Hippocampal formation (tissue), 2 donors: ENCODE results near the gene RPN1.
A peak's percentile ranks its signal among the peaks of the same experiment; 100 is the strongest.

Experiments used
- DNase-seq, 2 donors: peaks; one replicate each; lab custom pipeline; 2025; lab: John Stamatoyannopoulos, UW

RPN1 gene

DNA sequence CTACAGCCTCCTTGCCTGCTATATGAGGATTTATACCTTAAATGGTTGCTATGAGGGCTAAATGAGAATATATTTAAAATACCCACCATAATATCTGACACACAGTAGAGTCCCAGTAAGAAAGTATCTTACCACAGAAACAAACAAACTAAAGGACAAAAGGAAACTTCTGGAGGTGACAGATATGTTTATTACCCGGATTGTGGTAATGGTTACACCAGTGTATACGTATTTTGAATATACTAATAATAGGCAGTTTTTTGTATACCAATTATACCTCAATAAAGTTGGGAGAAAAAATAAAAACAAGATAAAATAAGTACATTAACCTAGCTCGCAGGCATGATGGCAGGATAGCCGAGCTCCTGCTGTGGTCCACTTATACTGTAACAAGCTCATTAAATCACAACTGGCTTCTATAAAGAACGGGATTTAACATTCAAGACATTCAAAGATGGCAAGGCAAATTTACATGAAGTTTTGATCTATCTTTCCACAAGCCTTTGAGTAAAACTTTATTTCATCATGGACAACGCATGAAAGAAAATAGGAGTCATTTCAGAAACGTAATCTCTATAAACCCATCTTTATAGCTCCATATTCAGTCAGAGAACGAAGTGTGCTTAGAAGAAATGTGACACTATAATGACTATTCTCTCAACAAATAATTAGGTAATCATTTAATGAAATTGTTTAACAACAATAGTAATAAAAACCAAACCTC lies 1.5 kb downstream of the RPN1 start:
- no peak for DNase-seq

DNA sequence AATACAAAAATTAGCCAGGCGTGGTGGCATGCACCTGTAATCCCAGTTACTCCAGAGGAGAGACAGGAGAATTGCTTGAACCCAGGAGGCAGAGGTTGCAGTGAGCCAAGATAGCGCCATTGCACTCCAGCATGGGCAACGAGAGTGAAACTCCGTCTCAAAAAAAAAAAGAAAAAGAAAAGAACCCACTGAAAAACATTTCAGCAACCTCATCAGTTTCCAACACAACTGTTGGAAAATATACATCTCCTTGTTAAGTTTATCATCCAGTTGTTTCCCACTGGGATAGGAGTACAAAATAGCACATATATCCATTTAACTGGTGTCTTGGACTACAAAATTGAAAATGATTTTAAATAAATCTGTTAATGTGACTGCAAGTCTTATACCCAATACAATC lies 2.2 kb downstream of the RPN1 start:
- DNase-seq: no peak

DNA sequence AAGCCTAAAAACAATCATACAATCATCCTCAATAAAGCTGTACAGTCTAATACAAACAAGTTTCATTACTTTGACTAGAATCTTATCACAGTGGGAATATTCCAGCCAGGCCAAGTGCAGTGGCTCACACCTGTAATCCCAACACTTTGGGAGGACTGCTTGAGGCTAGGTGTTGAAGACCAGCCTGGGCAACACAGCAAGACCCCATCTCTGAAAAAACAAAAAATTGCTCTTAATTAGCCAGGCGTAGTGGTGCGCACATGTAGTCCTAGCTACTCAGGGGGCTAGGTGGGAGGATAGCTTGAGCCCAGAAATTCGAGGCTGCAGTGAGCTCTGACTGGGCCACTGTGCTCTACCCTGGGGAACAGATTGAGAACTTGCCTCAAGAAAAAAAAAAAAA lies 3.3 kb downstream of the RPN1 start:
- no peak for DNase-seq

DNA sequence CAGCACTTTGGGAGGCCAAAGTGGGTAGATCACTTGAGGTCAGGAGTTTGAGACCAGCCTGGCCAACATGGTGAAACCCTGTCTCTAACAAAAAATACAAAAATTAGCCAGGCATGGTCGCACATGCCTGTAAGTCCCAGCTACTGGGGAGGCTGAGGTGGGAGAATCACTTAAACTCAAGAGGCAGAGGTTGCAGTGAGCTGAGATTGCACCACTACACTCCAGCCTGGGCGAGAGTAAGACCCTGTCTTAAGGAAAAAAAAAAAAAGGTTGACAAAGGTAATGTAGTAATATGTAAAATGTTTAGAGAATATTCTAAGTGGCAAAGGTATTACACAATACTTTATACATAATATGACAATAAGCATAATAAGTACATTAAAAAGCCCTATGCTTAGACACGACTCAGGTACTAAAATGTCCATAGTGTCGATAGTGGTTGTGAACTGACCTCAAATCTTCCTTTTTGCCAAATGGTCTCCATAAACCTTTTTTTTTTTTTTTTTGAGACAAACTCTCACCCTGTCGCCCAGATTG lies 16.5 kb downstream of the RPN1 start:
- no peak for DNase-seq

DNA sequence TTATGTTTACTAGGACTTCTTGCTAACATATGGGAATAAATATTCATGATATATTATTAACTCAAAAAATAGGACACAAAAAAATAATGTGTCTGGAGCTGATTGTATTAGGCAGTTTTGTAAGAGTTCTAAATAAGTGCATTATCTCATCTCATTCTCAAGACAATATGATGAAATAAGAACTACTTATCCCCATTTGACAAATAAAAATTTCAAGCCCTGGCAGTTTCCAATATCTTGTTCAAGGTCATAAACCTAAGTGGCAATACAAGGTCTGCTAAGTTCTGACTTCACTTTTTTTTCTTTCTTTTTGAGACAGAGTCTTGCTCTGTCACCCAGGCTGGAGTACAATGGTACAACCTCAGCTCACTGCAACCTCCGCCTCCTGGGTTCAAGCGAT lies 18.3 kb downstream of the RPN1 start:
- DNase-seq: no peak

DNA sequence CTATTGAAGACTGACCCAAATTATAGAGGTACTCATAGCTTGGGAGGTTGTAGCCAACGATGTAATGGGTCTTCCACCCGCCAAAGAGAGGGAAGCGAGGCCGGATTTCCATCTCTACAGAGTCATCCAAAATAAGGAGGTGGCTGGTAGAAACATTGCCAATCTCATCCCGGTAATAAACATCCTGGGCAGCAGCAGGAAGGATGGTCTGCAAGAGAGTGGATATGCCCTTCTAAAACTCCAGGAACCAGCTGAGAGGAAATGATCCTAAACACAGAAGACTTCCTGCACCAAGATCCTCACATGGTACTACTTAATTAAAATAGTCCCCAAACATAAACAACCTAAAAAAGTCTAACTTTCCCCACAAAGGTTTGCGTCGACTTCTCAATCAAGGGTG lies 20.7 kb downstream of the RPN1 start:
- no peak for DNase-seq

DNA sequence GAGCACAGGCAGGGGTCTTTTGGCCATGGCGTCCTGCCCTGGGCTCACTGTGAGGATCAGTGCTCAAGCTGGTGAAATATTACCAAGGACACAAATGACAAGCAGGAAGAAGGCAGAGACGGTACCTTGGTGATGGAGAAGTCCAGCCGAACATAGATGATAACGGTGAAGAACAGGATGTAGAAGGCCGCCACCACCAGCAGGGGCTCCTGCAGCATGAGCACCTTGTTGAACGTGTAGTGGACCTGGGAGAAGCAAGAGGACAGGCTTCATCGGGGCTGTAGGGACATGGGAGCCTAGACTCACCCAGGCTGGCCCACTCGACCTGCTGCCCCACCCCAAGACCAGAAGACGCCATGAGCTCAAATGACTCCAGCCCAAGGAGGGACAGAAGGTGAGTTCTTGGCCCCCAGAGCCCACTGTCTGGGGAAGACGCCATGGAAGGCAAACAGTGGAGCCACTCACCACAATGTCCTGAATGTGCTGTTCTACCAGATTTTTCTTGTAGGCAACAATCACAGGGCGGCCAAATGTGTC lies 25.1 kb downstream of the RPN1 start:
- DNase-seq: no peak

DNA sequence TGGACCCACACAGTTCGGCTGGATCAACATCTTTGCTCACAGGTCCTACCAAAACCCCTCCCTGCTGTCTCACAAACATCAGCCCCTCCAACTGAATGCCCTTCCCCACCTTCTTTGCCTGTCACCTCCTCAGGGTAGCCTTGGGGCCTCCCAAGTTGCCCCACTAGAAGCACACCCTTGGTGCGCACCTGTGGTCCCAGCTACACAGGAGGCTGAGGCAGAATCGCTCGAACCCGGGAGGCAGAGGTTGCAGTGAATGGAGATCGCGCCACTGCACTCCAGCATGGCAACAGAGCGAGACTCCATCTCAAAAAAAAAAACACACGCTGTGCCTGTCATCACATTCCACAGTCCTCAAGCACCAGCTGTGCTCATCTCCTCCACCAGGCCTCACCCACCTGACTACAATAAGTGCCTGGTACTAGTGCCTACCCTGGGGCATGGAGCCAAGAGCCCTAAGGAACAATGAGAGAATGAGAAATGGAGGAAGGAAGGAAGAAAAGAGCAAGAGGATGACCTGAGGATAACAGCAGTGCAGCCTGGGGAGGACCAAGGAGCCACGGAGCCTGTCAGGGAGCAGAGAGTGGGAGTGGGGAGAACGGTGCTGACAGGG lies 26.0 kb downstream of the RPN1 start:
- no peak for DNase-seq

DNA sequence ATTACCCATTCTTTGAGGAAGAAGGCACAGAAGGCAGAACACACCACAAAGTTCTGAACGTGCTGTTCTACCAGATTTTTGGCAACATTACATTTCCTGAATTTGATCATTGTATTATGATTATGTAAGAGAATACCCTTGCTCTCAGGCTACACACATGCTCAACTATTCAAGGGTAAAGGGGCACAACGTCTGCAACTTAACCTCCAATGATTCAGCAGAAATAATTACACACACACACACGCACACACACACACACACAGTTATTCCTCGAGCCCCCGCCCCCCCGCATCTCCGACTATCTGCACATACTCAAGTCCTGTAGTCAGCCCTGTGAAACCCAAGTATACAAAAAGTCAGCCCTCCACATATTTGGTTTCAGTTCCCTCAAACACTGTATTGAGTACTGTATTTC lies 26.8 kb downstream of the RPN1 start:
- DNase-seq: no peak

DNA sequence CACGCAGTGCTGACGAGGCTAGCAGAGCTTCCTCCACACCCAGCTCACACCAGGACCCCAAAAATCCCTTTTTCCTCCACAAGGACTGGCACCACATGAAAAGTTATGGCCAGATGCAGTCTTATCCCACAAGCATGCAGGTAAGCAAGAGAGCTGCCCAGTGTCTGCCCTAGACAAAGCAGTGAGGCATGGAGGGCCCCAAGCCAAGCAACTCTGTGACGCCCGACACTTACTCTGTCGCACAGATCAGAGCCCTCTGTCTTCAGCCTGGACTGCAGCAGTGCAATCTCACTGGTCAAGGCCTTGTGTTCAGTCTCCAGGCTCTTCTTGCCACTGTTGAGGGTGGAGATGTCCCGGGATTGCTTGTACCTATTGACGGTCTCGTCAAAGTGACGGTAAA lies 28.7 kb downstream of the RPN1 start:
- no peak for DNase-seq

DNA sequence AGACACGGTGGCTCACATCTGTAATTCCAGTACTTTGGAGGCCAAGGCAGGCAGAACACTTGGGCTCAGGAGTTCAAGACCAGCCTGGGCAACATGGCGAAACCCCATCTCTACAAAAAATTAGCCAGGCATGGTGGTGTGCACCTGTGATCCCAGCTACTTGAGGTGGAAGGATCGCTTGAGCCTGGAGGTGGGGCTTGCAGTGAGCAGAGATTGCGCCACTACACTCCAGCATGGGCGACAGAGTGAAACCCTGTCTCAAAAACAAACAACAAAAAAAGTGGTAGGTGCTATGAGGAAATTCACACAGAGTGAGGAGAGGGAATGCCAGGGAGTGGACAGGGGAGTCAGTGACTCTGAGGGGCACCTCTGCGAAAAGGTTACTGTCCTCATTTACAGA lies 29.4 kb downstream of the RPN1 start:
- DNase-seq: no peak

DNA sequence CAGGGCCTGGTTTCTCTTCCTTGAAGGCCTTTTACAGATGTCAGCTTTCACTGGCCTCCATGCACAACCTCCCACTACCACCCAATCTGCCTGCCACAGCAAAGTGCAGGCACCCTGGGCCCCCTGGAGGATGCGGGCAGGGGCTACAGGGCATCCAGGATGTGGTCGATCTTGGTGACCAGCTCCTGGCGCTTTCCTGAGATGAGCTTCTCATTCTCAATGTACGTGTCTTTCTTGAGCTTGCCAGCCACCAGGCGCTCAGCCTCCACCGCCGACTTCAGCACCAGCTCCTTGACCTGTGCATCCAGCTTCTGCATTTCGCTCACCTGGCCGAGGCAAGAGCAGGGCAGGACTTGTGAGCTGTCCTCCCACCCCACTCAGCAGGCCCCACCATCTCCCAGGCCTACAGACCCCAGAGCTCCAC lies 30.3 kb downstream of the RPN1 start:
- DNase-seq: no peak

DNA sequence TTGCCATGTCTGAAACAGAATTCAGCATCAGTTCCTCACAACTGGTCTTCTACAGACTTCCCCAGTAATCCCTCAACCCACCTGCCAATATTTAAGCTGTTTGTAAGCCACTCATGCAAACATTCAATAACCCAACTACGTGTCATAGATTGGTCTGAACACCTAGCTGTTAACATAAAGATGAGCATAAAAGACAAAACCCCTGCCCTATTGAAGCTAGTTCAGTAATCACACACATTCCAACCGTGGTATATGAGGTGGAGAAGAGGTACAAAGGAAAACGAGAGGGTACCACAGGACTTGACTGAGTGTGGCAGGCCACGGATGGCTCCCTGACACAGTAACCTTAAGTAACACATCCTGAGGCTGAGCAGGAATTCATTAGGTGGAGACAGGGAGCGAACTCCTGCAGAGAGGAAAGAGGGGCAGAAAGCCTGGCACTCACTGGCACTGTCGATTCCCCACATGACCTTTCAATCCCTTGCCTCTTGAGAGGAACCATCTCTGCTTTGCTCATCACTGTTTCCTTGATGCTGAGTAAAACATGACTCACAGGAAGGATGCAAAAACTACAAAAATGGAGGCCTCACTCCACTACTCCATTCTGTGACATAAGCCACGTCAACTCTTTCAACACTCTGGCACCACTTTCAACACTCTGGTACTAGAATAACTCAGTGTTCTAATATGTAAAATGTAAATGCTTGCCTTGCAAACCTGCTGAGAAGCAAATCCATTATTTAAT lies 31.3 kb downstream of the RPN1 start:
- DNase-seq: no peak

DNA sequence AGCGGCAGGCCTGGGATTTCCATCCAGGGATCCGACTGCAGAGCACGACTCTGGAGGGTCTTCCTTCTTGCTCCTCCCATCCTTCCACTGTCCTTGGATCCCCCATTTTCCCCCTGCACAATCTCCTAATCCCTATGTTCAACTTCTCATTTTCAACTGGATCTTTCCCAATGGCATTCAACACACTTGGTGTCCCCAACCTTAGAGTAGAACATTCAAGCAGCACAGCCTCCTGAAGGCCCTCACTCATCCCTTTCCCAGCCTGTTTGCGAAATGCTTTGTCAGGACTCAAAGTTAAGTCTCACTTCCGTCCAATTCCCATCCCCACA lies 32.3 kb downstream of the RPN1 start:
- no peak for DNase-seq

DNA sequence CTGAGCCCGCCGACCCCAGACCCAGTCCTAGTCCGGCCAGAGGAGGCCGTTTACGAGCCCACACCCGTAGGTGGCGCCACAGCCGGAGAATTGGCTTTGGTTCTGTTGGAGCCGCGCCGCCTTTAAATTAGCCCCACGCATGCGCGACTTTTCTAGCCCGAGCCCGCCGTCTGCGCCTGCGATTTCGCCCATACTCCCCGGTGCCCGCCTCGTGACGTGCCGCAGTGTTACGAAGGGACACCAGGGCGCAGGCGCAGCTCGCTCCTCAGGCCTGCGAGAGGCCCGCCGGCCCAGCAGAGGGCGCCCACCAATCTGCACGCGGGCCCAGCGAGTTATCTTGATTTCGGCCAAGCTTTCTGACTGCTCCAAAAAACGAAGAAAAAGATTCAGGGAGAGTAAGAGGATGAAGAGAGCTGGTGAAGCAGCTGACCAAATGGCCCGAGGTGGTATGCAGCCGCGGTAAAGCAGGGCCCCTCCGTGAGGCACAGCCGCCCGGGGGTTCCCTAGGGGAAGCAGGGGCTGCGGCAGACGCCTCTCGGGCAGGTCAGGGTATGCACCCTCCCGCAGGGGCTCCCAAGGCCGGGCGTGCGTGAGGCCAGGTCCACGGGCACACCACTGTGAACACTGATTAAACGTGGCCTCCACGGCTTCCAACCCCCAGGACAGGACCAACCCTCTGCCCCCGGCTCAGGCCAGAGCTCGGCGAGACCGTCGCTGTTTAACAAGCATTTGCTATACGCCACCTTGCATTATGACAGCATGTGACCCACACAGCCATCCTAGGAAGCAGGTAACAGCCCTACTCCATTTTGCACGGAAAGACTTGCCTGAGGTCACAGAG lies 32.8 kb downstream of the RPN1 start:
- peak; percentile 93 to 98 for DNase-seq

DNA sequence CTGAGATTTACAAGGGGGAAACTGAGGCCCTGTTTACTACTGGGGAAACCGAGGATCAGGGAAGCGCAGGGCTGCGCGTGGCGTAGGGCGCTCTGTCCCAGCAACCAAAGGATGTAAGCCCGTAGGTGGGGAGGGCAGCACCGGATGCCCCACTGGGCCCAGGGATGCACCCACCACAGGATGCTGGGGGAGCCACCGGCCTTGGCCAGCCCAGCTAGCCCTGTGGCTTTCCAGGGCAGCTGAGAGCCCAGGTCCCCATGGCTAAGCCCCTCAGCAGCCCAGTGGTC lies 33.4 kb downstream of the RPN1 start:
- DNase-seq: no peak

DNA sequence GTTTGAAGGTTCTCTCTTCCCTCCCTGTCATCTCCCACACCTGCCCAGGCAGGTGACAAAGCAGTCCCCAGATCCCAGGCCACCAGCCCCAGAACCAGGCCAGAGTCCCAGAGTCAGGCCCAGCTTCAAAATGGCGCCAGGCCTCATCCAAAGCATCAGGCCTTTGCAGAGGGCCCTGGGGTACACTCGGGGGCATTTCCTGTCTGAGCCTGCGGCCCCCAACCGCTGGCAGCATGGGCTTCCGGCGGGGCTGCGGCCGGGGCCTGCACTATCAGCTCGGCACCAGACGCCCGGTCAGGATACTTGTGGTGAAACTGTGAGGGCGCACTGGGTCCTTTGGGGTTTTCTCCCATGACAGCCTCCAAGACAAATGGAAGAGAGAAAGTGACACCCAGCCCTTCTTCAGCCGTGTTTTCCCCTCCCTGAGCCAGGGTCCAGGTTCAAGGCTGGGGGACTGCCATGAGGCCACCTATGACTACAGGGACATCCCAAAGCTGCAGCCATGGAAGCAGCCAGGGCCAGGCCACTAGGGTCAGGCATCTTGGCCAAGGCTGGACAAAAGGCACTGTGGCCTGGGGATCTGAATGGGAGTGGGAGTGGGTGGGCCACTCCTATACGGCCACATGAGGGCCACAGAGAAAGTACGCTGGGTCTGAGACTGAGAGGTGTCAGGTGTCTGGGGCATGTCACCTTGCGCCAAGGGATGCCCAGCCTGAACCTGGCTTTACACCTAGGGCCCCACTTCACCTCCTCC lies 33.9 kb downstream of the RPN1 start:
- no peak for DNase-seq

DNA sequence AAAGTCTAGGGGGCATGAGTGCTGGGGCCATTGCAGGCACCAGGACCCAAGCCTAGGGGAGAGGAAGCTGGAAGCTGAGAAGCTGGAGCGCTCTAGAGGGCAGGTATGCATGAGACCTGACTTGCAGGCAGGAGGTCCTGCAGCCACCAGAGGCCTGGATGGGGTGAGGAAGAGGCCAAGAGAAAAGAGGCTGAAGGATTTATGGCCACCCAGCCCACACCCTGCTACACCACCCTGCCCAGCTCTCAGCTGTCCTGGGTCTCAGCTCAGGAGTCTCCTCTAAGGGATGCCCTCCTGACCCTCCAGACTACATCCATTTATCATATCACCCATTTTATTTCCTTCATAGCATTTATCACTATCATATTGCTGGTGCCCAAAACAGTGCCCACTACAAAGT lies 36.5 kb downstream of the RPN1 start:
- no peak for DNase-seq

DNA sequence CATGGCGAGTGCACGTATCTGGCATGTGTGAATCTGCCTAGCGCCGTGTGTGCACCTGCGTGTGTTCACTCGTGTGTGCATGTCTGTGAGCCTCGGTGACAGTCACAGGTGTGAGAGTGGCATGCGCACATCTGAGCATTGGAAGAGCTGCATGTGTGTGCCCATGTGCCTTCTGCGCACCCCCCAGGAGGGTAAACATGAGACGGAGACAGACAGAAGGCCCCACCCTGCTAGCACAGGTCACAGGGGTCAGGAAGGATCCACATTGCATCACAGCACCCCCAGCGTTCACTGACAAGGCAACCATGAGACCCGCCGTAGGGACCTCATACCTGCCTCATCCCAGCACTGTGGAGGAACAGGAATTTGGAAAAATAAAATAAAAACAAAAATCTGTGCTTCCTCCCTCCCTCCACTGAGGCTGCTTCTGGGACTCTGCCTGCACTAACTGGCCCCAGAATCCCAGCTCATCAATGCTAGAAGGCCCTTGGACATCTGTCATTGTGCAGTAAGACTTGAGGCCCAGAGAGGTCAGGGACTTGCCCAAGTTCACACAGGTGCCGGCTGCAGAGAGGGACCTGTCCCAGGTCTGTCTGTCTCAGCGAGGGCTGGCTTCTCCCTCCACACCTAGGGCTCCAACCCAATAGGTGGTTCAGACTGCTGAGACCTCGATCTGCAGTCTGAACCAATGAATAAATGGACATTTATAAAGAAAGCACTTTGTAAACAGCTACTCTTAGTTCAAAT lies 37.4 kb downstream of the RPN1 start:
- DNase-seq: no peak

DNA sequence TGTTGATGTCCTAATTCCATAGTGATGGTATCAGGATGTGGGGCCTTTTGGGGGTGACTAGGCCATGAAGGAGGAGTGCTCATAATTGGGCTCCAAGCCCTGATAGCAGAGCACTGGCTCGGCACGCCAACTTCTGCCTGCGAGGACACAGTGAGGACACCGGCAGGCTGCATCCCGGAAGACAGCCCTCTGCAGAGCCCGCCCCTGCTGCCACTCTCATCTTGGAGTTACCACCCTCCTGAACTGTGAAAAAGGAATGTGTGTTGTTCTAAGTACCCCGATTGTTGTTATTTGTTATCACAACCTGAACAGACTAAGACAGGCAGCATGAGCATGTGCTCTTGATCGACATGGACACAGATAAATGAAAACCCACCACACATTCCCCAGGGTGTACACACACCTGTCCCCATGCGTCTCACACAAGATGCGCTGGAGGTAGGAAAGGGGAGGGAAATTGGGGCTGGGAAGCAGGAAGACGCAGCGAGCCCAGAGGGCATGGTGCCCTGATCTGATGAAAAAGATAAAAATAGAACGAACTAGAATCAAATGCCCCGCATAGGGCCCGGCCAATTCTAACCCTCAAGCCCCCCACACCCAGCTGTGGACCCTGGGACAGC lies 40.1 kb downstream of the RPN1 start:
- no peak for DNase-seq
